ENCODE results near the gene SETBP1. TPM values are rescaled to one million over a fixed set of nuclear protein-coding genes. Genes with fewer than 3 reads are reported as not detected.

Gene SETBP1
- total RNA-seq, 1 donor from 2014 or later: 72.8 TPM

DNA sequence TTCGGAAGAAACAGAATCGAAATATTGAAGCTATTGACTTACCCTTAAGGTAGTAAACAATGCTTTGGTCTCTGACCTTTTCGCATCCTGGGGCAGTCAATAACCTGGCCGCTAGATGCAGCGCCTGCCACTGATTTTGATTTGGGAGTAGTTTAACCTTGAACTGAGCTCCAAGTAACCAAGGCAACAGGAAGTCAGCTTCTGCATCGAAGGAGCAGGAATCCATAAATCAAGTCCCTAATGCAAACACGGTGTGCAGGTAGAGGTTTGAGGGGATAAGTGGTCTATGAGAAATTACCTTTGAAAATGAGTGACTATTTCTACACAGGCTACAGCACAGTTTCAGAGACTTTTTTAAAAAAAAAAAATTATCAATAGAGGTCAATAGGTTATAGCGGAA is 353.5 kb downstream of the SETBP1 start:
- Mint-ChIP-seq H3K4me3 (no peak overlapping the region), H3K9me3 (no peaks in the 10 kb centered on the region), H3K36me3 (ENCODE audit: low read depth) (peaks cover 37% of the 10 kb centered on the region), H3K4me1 (peaks cover 8% of the 10 kb centered on the region), H3K27me3 (no peaks in the 10 kb centered on the region), H3K27ac (no peak overlapping the region)
- ChIA-PET CTCF (no interaction called here), POLR2A (no interaction called here)
- TF ChIP-seq, protein P1, sequence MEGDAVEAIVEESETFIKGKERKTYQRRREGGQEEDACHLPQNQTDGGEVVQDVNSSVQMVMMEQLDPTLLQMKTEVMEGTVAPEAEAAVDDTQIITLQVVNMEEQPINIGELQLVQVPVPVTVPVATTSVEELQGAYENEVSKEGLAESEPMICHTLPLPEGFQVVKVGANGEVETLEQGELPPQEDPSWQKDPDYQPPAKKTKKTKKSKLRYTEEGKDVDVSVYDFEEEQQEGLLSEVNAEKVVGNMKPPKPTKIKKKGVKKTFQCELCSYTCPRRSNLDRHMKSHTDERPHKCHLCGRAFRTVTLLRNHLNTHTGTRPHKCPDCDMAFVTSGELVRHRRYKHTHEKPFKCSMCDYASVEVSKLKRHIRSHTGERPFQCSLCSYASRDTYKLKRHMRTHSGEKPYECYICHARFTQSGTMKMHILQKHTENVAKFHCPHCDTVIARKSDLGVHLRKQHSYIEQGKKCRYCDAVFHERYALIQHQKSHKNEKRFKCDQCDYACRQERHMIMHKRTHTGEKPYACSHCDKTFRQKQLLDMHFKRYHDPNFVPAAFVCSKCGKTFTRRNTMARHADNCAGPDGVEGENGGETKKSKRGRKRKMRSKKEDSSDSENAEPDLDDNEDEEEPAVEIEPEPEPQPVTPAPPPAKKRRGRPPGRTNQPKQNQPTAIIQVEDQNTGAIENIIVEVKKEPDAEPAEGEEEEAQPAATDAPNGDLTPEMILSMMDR (IDR thresholded peaks at IDR 0.05): no peak
- DNase-seq (no peak), ATAC-seq (ENCODE audit: low read depth) (no peak)
- intact Hi-C loops (cut with micrococcal nuclease): no loop called here

DNA sequence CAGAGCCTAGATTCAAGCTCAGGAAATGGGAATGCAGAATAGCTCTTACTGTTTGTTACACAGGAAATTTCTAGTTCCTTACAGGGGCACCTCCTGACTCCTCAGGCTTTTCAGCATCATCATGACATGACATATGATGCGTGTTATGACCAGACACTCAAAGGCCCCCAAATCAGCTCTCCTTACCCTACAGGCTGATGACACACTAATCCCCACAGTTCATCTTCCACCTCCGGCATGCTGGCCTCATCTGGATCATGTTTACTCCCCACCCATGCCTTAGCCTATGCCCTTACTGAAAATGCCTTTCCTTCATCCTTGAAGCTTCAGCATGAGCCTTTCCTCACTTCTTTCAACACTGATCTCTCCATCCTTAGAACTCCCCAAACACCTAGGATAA is 356.9 kb downstream of the SETBP1 start:
- Mint-ChIP-seq H3K27me3 (no peaks in the 10 kb centered on the region), H3K36me3 (ENCODE audit: low read depth) (peaks cover 60% of the 10 kb centered on the region), H3K9me3 (no peaks in the 10 kb centered on the region), H3K4me3 (no peak overlapping the region), H3K4me1 (no peaks in the 10 kb centered on the region), H3K27ac (no peak overlapping the region)
- DNase-seq (no peak), ATAC-seq (ENCODE audit: low read depth) (no peak)
- POLR2A ChIA-PET: no interaction called here
- intact Hi-C loops (cut with micrococcal nuclease): loop anchor here (5.0 kb wide), 1 partner anchor 175 kb away; no protein-coding TSS in a partner anchor
- TF ChIP-seq, protein P1 (IDR thresholded peaks at IDR 0.05): no peak
- CTCF ChIA-PET: no interaction called here

DNA sequence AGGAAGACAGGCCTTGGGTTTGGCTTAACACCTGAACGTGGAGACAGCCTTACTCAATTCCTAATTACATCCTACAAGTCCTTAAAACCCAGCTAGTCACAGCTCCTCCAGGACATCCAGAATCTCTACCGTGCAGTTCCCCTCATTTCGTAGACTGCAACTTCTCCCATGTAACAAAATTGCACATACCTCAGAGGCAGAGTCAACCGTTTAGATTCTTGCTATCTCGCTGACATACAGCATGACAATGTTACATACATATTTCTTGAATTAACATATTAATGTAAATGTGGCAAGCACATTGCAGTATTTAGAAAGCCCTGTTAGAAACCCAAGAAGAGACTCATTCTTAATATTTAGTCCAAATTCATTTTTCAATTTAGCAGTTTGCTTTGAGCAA is 358.7 kb downstream of the SETBP1 start:
- H3K36me3 Mint-ChIP-seq (ENCODE audit: low read depth): peaks cover 61% of the 10 kb centered on the region
- TF ChIP-seq, protein P1 (IDR thresholded peaks at IDR 0.05): no peak
- H3K9me3 Mint-ChIP-seq: no peaks in the 10 kb centered on the region
- CTCF ChIA-PET: no interaction called here
- intact Hi-C loops (cut with micrococcal nuclease): loop anchor here (5.0 kb wide), 1 partner anchor 173 kb away; no protein-coding TSS in a partner anchor
- no peak overlapping the region for H3K4me3 Mint-ChIP-seq
- no peak for ATAC-seq (ENCODE audit: low read depth)
- H3K27ac Mint-ChIP-seq: no peak overlapping the region
- no peaks in the 10 kb centered on the region for H3K27me3 Mint-ChIP-seq
- POLR2A ChIA-PET: no interaction called here
- no peak for DNase-seq
- no peaks in the 10 kb centered on the region for H3K4me1 Mint-ChIP-seq

DNA sequence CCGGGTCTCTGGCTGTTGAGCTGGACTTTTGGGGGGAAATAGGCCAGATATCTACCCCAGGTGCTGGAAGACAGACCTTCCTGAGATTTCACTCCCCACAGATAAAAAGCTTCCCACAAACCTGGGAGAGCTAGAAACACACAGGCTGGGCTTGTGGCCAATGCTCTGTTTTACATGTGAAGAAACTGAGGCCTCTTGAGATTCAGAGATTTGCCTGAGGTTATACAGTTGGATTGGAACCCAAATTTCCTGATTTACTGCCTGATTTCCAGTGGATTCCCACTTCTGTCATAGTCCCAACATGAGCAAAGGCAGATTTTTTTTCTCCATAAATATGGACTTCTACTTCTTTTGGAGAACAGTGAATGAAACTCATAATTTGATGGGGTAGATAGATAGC is 360.2 kb downstream of the SETBP1 start:
- TF ChIP-seq, protein P1 (IDR thresholded peaks at IDR 0.05): no peak
- Mint-ChIP-seq H3K27ac (no peak overlapping the region), H3K27me3 (no peaks in the 10 kb centered on the region), H3K36me3 (ENCODE audit: low read depth) (peaks cover 65% of the 10 kb centered on the region), H3K4me3 (no peak overlapping the region), H3K9me3 (no peaks in the 10 kb centered on the region), H3K4me1 (no peaks in the 10 kb centered on the region)
- ChIA-PET POLR2A (no interaction called here), CTCF (no interaction called here)
- intact Hi-C loops (cut with micrococcal nuclease): no loop called here
- ATAC-seq (ENCODE audit: low read depth): no peak
- DNase-seq: no peak

DNA sequence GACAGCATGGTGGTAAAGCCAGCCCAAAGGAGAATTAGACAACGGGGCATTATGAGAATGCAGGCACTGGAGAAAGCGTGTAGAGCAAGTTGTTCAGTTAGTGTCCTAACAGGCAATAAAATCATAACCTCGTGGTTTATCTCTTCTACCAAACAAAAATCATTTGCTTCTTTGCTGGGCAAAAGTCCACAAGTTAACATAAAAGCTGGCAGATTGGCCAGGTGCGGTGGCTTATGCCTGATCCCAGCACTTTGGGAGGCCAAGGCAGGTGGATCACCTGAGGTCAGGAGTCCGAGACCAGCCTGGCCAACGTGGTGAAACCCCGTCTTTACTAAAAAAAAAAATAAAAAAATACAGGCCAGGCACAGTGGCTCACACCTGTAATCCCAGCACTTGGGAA is 364.1 kb downstream of the SETBP1 start:
- Mint-ChIP-seq H3K27ac (no peak overlapping the region), H3K27me3 (no peaks in the 10 kb centered on the region), H3K9me3 (no peaks in the 10 kb centered on the region), H3K4me3 (no peak overlapping the region), H3K36me3 (ENCODE audit: low read depth) (peaks cover 58% of the 10 kb centered on the region), H3K4me1 (peaks cover 2% of the 10 kb centered on the region)
- TF ChIP-seq, protein P1 (IDR thresholded peaks at IDR 0.05): no peak
- ChIA-PET CTCF (interaction anchor here (0.7 kb wide), 1 partner anchor 19 kb away, joined by 3 read pairs; no protein-coding TSS in a partner anchor), POLR2A (no interaction called here)
- intact Hi-C loops (cut with micrococcal nuclease): no loop called here
- no peak for ATAC-seq (ENCODE audit: low read depth)
- no peak for DNase-seq
